Type B pancreatic cell (in vitro differentiated cells): Measurements from ENCODE around the gene RNF220. TPM values are rescaled to one million over a fixed set of nuclear protein-coding genes. Genes with fewer than 3 reads are reported as not detected.

Experiments used
- DNase-seq: peaks from one replicate; pipeline ENCODE4 v3.0.0; 2021; ENCODE audit warnings: mixed read lengths; ENCODE audit not compliant: unreplicated experiment; ENCODE audit errors: extremely low spot score
- H3K27ac Mint-ChIP-seq: 2 replicates; pipeline ENCODE4 v1.8.0; 2021; ENCODE audit warnings: mild to moderate bottlenecking, mixed read lengths
- H3K27me3 Mint-ChIP-seq: 2 replicates; pipeline ENCODE4 v1.8.0; 2021; ENCODE audit warnings: mixed read lengths
- H3K36me3 Mint-ChIP-seq: 2 replicates; pipeline ENCODE4 v1.8.0; 2021; ENCODE audit warnings: mixed read lengths
- H3K4me1 Mint-ChIP-seq: one replicate; pipeline ENCODE4 v1.8.0; 2021; ENCODE audit warnings: mixed read lengths; ENCODE audit not compliant: unreplicated experiment
- H3K4me3 Mint-ChIP-seq: 2 replicates; pipeline ENCODE4 v1.8.0; 2021; ENCODE audit warnings: mild to moderate bottlenecking, mixed read lengths
- H3K9me3 Mint-ChIP-seq: 2 replicates; pipeline ENCODE4 v1.8.0; 2021; ENCODE audit warnings: mixed read lengths
- CTCF ChIP-seq: fragments of 200-600 bp; sonication (generic); conservative IDR thresholded peaks from 2 replicates; pipeline ENCODE4 v1.5.0; 2021; ENCODE audit warnings: antibody characterized with exemption, mild to moderate bottlenecking
- total RNA-seq: library from RNA; stranded (reverse); gene quantifications from 2 replicates; pipeline ENCODE4 v1.2.1, GENCODE V29; 2021; ENCODE audit warnings: low replicate concordance

Gene RNF220
- total RNA-seq, 1 donor from 2014 or later: 87.1 TPM

- Mint-ChIP-seq H3K9me3 (no peaks in the 10 kb centered on the region), H3K27me3 (peaks cover 46% of the 10 kb centered on the region), H3K27ac (no peak overlapping the region), H3K36me3 (no peaks in the 10 kb centered on the region), H3K4me3 (peak overlapping the region; percentile 2), H3K4me1 (peaks cover 46% of the 10 kb centered on the region)
- no peak for DNase-seq
- no peak for TF ChIP-seq CTCF
Observed at GRCh38 chr1:44621841-44622286, 216.8 kb downstream of the RNF220 start.

GRCh38 chr1:44624268-44624901, 219.3 kb downstream of the RNF220 start:
- no peaks in the 10 kb centered on the region for H3K9me3 Mint-ChIP-seq
- no peaks in the 10 kb centered on the region for H3K36me3 Mint-ChIP-seq
- H3K4me1 Mint-ChIP-seq: peaks cover 28% of the 10 kb centered on the region
- no peak for TF ChIP-seq CTCF
- no peak for DNase-seq
- H3K4me3 Mint-ChIP-seq: no peak overlapping the region
- peak overlapping the region; percentile 64 for H3K27ac Mint-ChIP-seq
- peaks cover 24% of the 10 kb centered on the region for H3K27me3 Mint-ChIP-seq

- no peak for DNase-seq
- H3K9me3 Mint-ChIP-seq: no peaks in the 10 kb centered on the region
- no peak for TF ChIP-seq CTCF
- no peak overlapping the region for H3K4me3 Mint-ChIP-seq
- peaks cover 15% of the 10 kb centered on the region for H3K27me3 Mint-ChIP-seq
- peaks cover 22% of the 10 kb centered on the region for H3K4me1 Mint-ChIP-seq
- no peak overlapping the region for H3K27ac Mint-ChIP-seq
- H3K36me3 Mint-ChIP-seq: no peaks in the 10 kb centered on the region
Observed at GRCh38 chr1:44625348-44625747, 220.3 kb downstream of the RNF220 start.

GRCh38 chr1:44628962-44629756, 224.1 kb downstream of the RNF220 start:
- no peaks in the 10 kb centered on the region for H3K9me3 Mint-ChIP-seq
- no peak for DNase-seq
- no peak overlapping the region for H3K27ac Mint-ChIP-seq
- peaks cover 25% of the 10 kb centered on the region for H3K4me1 Mint-ChIP-seq
- no peak overlapping the region for H3K4me3 Mint-ChIP-seq
- no peak for TF ChIP-seq CTCF
- peaks cover 3% of the 10 kb centered on the region for H3K27me3 Mint-ChIP-seq
- peaks cover 3% of the 10 kb centered on the region for H3K36me3 Mint-ChIP-seq

GRCh38 chr1:44630116-44630515, 225.1 kb downstream of the RNF220 start:
- H3K9me3 Mint-ChIP-seq: no peaks in the 10 kb centered on the region
- H3K27ac Mint-ChIP-seq: peak overlapping the region; percentile 94
- no peak for TF ChIP-seq CTCF
- H3K4me1 Mint-ChIP-seq: peaks cover 25% of the 10 kb centered on the region
- peak overlapping the region; percentile 93 for H3K4me3 Mint-ChIP-seq
- DNase-seq: no peak
- H3K27me3 Mint-ChIP-seq: no peaks in the 10 kb centered on the region
- H3K36me3 Mint-ChIP-seq: peaks cover 7% of the 10 kb centered on the region
